Measurements from ENCODE around the gene FGF11. TPM values are rescaled to one million over a fixed set of nuclear protein-coding genes. Genes with fewer than 3 reads are reported as not detected.

The FGF11 gene
- polyA plus RNA-seq, 3 donors: 2.2 TPM; not detected in 2

- H3K4me1 Mint-ChIP-seq: peaks cover 74% of the 10 kb centered on the region
Observed at GRCh38 chr17:7478276-7479212, 39.2 kb downstream of the FGF11 start.

More at GRCh38 chr17:7478276-7479212, 39.2 kb downstream of the FGF11 start:
- Mint-ChIP-seq H3K9me3 (peaks cover 0 to 2% (median 0%) of the 10 kb centered on the region in 7 donors), H3K4me3 (peak overlapping the region; percentile 90 to 93), H3K27me3 (ENCODE audit: low read depth in 3 of 3) (peaks cover 0 to 3% (median 1%) of the 10 kb centered on the region in 3 donors), H3K36me3 (peaks cover 5 to 7% of the 10 kb centered on the region in 2 donors), H3K27ac (peak overlapping the region; percentile 72 to 96 (median 86))
- Histone ChIP-seq H2AFZ (ENCODE audit: insufficient read depth, low read depth, low read length, poor library complexity, severe bottlenecking) (peak overlapping the region; percentile 85), H3K9me3 (replicated peaks in 1 of 2; ENCODE audit: control insufficient read depth in 1 of 2, insufficient read depth in 1 of 2, low read length in 2 of 2) (no peaks in the 10 kb centered on the region), H3K4me3 (replicated peaks in 1 of 3; ENCODE audit: low read depth in 2 of 3, low read length in 3 of 3) (peak overlapping the region; percentile 62 to 89 (median 80)), H3K27ac (ENCODE audit: low read depth in 1 of 2, low read length in 2 of 2) (peak overlapping the region; percentile 67 to 80), H3K9ac (ENCODE audit: insufficient read depth, low read length, poor library complexity, severe bottlenecking) (peak overlapping the region; percentile 83), H3K4me2 (replicated peaks; ENCODE audit: extremely low read depth, low read length, poor library complexity, severe bottlenecking) (peak overlapping the region; percentile 94), H3K4me1 (ENCODE audit: control insufficient read depth in 1 of 2, insufficient read depth in 2 of 2, low read length in 2 of 2) (peaks cover 59 to 69% of the 10 kb centered on the region in 2 donors), H3K79me2 (ENCODE audit: insufficient read depth, low read length) (peaks cover 66% of the 10 kb centered on the region), H3K36me3 (replicated peaks in 1 of 2; ENCODE audit: control insufficient read depth in 1 of 2, insufficient read depth in 2 of 2, low read length in 2 of 2) (no peaks in the 10 kb centered on the region), H4K20me1 (ENCODE audit: insufficient read depth, low read length) (peaks cover 5% of the 10 kb centered on the region), H3K27me3 (ENCODE audit: control insufficient read depth in 2 of 2, insufficient read depth in 2 of 2, low read length in 2 of 2) (no peaks in the 10 kb centered on the region)
- DNase-seq: peak; percentile 19 to 37 (median 30)
- WGBS (ENCODE audit: insufficient coverage): 26% methylated on average over 34 of the region's 40 CpGs
- TF ChIP-seq, protein P1, sequence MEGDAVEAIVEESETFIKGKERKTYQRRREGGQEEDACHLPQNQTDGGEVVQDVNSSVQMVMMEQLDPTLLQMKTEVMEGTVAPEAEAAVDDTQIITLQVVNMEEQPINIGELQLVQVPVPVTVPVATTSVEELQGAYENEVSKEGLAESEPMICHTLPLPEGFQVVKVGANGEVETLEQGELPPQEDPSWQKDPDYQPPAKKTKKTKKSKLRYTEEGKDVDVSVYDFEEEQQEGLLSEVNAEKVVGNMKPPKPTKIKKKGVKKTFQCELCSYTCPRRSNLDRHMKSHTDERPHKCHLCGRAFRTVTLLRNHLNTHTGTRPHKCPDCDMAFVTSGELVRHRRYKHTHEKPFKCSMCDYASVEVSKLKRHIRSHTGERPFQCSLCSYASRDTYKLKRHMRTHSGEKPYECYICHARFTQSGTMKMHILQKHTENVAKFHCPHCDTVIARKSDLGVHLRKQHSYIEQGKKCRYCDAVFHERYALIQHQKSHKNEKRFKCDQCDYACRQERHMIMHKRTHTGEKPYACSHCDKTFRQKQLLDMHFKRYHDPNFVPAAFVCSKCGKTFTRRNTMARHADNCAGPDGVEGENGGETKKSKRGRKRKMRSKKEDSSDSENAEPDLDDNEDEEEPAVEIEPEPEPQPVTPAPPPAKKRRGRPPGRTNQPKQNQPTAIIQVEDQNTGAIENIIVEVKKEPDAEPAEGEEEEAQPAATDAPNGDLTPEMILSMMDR (IDR thresholded peaks at IDR 0.05): no peak
- intact Hi-C loops (cut with micrococcal nuclease): no loop called here

Measured in CD14-positive monocyte (primary cell).